Heart left ventricle (tissue), 16 donors: ENCODE measurements around the gene FUT8. TPM values are rescaled to one million over a fixed set of nuclear protein-coding genes. Genes with fewer than 3 reads are reported as not detected.
"Not testable (repeated sequence)": the region's sequence is repeated elsewhere in the genome, so short reads cannot be mapped to it uniquely, and the experiment has no call there.

ENCODE experiments used
- ATAC-seq, 4 donors: fragments of 200-7000 bp; cut with Tn5 transposase; one replicate each; pipeline ENCODE4 v1.9.1; 2020 to 2022; ENCODE audit warnings: moderate library complexity in 4 of 4, mild to moderate bottlenecking in 3 of 4, moderate number of reproducible peaks in 1 of 4
- DNase-seq, 5 donors: peaks; one replicate each; pipeline ENCODE4 v3.0.0-alpha.2; 2020
- H3K27ac ChIP-seq, 12 donors: fragments of 200-600 bp; sonication (generic) in 4 of 12; one replicate each; pipeline versions ENCODE4 v1.5.0 to v1.8.0; 2016 to 2022; ENCODE audit warnings: mild to moderate bottlenecking in 2 of 12
- H3K27me3 ChIP-seq, 9 donors: fragments of 200-600 bp; sonication (generic) in 2 of 9; one replicate each; pipeline versions ENCODE4 v1.5.1 to v1.8.0; 2016 to 2022; ENCODE audit warnings: mild to moderate bottlenecking in 3 of 9
- H3K36me3 ChIP-seq, 9 donors: fragments of 200-600 bp; sonication (generic) in 2 of 9; one replicate each; pipeline versions ENCODE4 v1.5.0 to v1.8.0; 2018 to 2022; ENCODE audit warnings: mild to moderate bottlenecking in 2 of 9
- H3K4me1 ChIP-seq, 12 donors: fragments of 200-600 bp; sonication (generic) in 4 of 12; one replicate each; pipeline versions ENCODE4 v1.5.0 to v1.8.0; 2016 to 2022; ENCODE audit warnings: mild to moderate bottlenecking in 3 of 12
- H3K4me3 ChIP-seq, 12 donors: fragments of 200-600 bp; sonication (generic) in 4 of 12; one replicate each; pipeline versions ENCODE4 v1.5.0 to v1.8.0; 2017 to 2022; ENCODE audit warnings: mild to moderate bottlenecking in 9 of 12, moderate library complexity in 4 of 12
- H3K9me3 ChIP-seq, 12 donors: fragments of 200-600 bp; sonication (generic) in 4 of 12; one replicate each; pipeline versions ENCODE4 v1.5.0 to v1.8.0; 2016 to 2022; ENCODE audit warnings: mild to moderate bottlenecking in 1 of 12
- CTCF ChIP-seq, 12 donors: fragments of 200-600 bp; sonication (generic) in 4 of 12; IDR thresholded peaks; one replicate each; pipeline versions ENCODE4 v1.5.0 to v1.8.0; 2018 to 2022; ENCODE audit warnings: antibody characterized with exemption in 12 of 12, mild to moderate bottlenecking in 5 of 12
- POLR2A ChIP-seq, 2 donors: fragments of 450-650 bp; IDR thresholded peaks; one replicate each; pipeline ENCODE4 v1.6.1; 2017; ENCODE audit warnings: antibody characterized with exemption in 2 of 2, mild to moderate bottlenecking in 2 of 2, moderate library complexity in 2 of 2
- WGBS, 4 donors: extraction: QIAGEN DNeasy Blood & Tissue Kit in 2 of 4; methylation state at CpG; one replicate each; pipeline versions ENCODE4 v1.1.5 to v1.1.7; 2013 to 2018; 5-methylcytosine and 5-hydroxymethylcytosine counted together
- intact Hi-C, 10 donors: fragments of 100-400 bp; cut with DNase I; formaldehyde crosslinking; loops; one replicate each; pipeline versions ENCODE4 v1.11.1 to v1.14.2; 2022
- polyA plus RNA-seq, 2 donors: library from polyadenylated mRNA; stranded (reverse); fragments of 200-250 nt; gene quantifications; one replicate each; pipeline ENCODE4 v1.2.3, GENCODE V29; 2013
- total RNA-seq, 9 donors: library from RNA; depleted of rRNA in 2 of 9; stranded (reverse); fragments of >200 nt in 2 of 9; fragmentation: NEBNext Ultra II Directional in 3 of 9; extraction: Animal tissue kit (Norgen Biotek cat#: 25700) in 3 of 9; gene quantifications; one replicate each; pipeline versions ENCODE4 v1.1.0 to v1.2.4, GENCODE V29; 2016 to 2023
- donor health status: ischemic (EF 13 %, LVEDD 7.1; RV severe dilation, severe dysfunction).
- donor health status: healthy with polysubstance abuse.
- donor health status: DM: no; HTN: yes; CAD: no.
- donor health status: DM: no; HTN: no; CAD: no.
- donor health status: ischemic (EF 25% LVEDD 6.9; RV normal size, moderate dysfunction).
- donor health status: ischemic (EF 25% LVEDD 5.7; RV mildly dilated, moderate dysfunction).
- donor health status: healthy.
- donor health status: DM: yes; HTN: yes; CAD: no.
- donor health status: ischemic (EF 35%, LVEDD 5.7; RV mildly dilated, moderate dysfunction).
- donor health status: nonischemic (EF 11% LVEDD 7.7; RV severe dilation, severe dysfunction).
- donor health status: DM: yes; HTN: yes; CAD: no.
- donor health status: PGD.
- donor health status: ischemic (EF 29% LVEDD 5.4; RV normal size, mild dysfunction).
- donor health status: nonischemic (EF 23%, LVEDD 6.1; RV moderate dilation, normal function).

The FUT8 gene
- total and polyA plus RNA-seq, 11 donors, result 2.8 to 17.3 (median 11.2) TPM

GRCh38 chr14:65631040-65631439 is 218.5 kb downstream of the FUT8 start:
- H3K9me3 ChIP-seq, result peaks cover 0 to 13% (median 7%) of the 10 kb centered on the region in 12 donors
- no peaks in the 10 kb centered on the region for H3K27me3 ChIP-seq
- WGBS, 4 donors, result 67 to 85% (median 73%) methylated on average over 1 of the region's 1 CpG
- DNase-seq, result no peak
- intact Hi-C loops, result no loop called here
- no peak overlapping the region for H3K4me3 ChIP-seq
- ATAC-seq, result no peak
- no peaks in the 10 kb centered on the region for H3K4me1 ChIP-seq
- TF ChIP-seq POLR2A (IDR thresholded peaks at IDR 0.05), result no peak
- no peak for TF ChIP-seq CTCF (IDR thresholded peaks at IDR 0.05)
- H3K36me3 ChIP-seq, result peaks cover 0 to 17% (median 0%) of the 10 kb centered on the region in 9 donors
- H3K27ac ChIP-seq, result no peak overlapping the region

GRCh38 chr14:65632487-65632886 is 220.0 kb downstream of the FUT8 start:
- Histone ChIP-seq H3K9me3 (peaks cover 0 to 13% (median 7%) of the 10 kb centered on the region in 12 donors), H3K36me3 (peaks cover 0 to 17% (median 0%) of the 10 kb centered on the region in 9 donors), H3K27me3 (no peaks in the 10 kb centered on the region), H3K4me3 (no peak overlapping the region), H3K27ac (no peak overlapping the region), H3K4me1 (no peaks in the 10 kb centered on the region)
- 99 to 100% (median 100%) methylated on average over 1 of the region's 1 CpG for WGBS, 4 donors
- intact Hi-C loops, result no loop called here
- TF ChIP-seq POLR2A (IDR thresholded peaks at IDR 0.05), result no peak
- TF ChIP-seq CTCF (IDR thresholded peaks at IDR 0.05), result no peak
- no peak for DNase-seq
- no peak for ATAC-seq

GRCh38 chr14:65633666-65634065 is 221.1 kb downstream of the FUT8 start:
- H3K27me3 ChIP-seq, H3K4me1 ChIP-seq, H3K27ac ChIP-seq, H3K4me3 ChIP-seq, intact Hi-C loops, ATAC-seq, DNase-seq: not testable (repeated sequence)
- H3K36me3 ChIP-seq, result peaks cover 0 to 17% (median 0%) of the 10 kb centered on the region in 9 donors
- 91 to 98% (median 97%) methylated on average over 11 to 26 of the region's 26 CpGs for WGBS, 4 donors
- peaks cover 0 to 13% (median 7%) of the 10 kb centered on the region in 12 donors for H3K9me3 ChIP-seq

DNA sequence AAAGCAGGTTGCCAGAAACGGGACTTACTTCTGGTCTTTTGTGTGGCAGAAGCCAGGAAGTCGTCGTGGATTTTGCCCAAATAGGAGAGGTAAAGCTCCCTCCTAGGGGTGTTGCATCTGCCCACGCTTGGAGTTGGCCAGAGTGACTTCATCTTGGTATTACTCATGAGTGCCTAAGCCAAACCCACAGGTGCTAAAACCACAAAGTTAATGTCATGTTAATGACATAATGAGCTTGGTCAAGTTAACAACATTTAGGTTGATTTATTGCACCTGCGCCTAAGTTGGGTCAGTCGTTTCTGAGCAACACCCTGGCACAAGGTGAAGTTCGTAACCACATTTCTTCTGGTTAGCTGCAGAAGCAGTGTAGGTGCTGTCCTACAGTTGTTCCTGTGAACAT is 225.2 kb downstream of the FUT8 start:
- ATAC-seq (no peak), DNase-seq (no peak)
- intact Hi-C loops, result no loop called here
- 92 to 94% (median 94%) methylated on average over 7 of the region's 7 CpGs for WGBS, 4 donors
- Histone ChIP-seq H3K36me3 (no peaks in the 10 kb centered on the region), H3K4me1 (no peaks in the 10 kb centered on the region), H3K27me3 (no peaks in the 10 kb centered on the region), H3K9me3 (peaks cover 0 to 13% (median 7%) of the 10 kb centered on the region in 12 donors), H3K27ac (no peak overlapping the region), H3K4me3 (no peak overlapping the region)
- TF ChIP-seq CTCF (IDR thresholded peaks at IDR 0.05), result no peak
- no peak for TF ChIP-seq POLR2A (IDR thresholded peaks at IDR 0.05)

DNA sequence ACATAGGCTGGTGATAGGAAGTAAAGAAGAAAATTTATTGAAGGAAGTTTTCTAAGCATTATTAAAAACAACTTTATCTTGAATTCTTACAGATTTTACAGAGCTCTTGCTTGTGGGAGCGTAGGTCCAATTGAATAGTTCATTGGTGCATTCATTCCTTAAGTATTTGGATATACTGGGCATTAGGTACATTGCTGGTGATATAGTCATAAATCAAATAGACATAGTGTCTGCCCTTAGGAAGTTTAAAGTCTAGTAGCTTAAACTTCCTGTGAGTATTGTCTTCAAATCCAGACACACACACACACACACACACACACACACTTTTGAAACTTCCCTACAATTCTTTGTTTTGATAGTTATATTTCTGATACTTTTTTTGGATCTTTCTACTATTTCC is 226.7 kb downstream of the FUT8 start:
- H3K36me3 ChIP-seq, result no peaks in the 10 kb centered on the region
- H3K9me3 ChIP-seq, result peaks cover 0 to 13% (median 7%) of the 10 kb centered on the region in 12 donors
- no peaks in the 10 kb centered on the region for H3K27me3 ChIP-seq
- intact Hi-C loops, result no loop called here
- DNase-seq, result no peak
- no peak for TF ChIP-seq POLR2A (IDR thresholded peaks at IDR 0.05)
- TF ChIP-seq CTCF (IDR thresholded peaks at IDR 0.05), result no peak
- no peak for ATAC-seq
- no peak overlapping the region for H3K27ac ChIP-seq
- no peaks in the 10 kb centered on the region for H3K4me1 ChIP-seq
- no peak overlapping the region for H3K4me3 ChIP-seq
- 84 to 100% (median 93%) methylated on average over 1 of the region's 1 CpG for WGBS, 4 donors
